GM23248 (cell line): ENCODE results near the gene PTPRD.

Experiments used
- EZH2 ChIP-seq: fragments of 200-600 bp; sonication (generic); IDR thresholded peaks from 2 replicates; pipeline ENCODE4 v1.6.1; 2018; ENCODE audit warnings: antibody characterized with exemption, mild to moderate bottlenecking; ENCODE audit not compliant: insufficient read depth, poor library complexity, severe bottlenecking
- EZH2phosphoT487 ChIP-seq: fragments of 200-600 bp; sonication (generic); IDR thresholded peaks from 2 replicates; pipeline ENCODE4 v1.6.1; 2018; ENCODE audit warnings: antibody characterized with exemption, moderate library complexity, mild to moderate bottlenecking, low read depth; ENCODE audit not compliant: insufficient read depth

GRCh38 chr9:9961934-9962333, 650.9 kb downstream of the PTPRD start:
- TF ChIP-seq EZH2 (no peak), EZH2phosphoT487 (no peak)
